Kidney epithelial cell (primary cell): ENCODE results near the gene THADA. TPM values are rescaled to one million over a fixed set of nuclear protein-coding genes. Genes with fewer than 3 reads are reported as not detected.

Experiments used
- DNase-seq: peaks from one replicate; pipeline ENCODE4 v3.0.0-alpha.2; 2010; ENCODE audit warnings: low read depth
- H3K27me3 ChIP-seq: 2 replicates; pipeline ENCODE4 v1.6.0; 2011; ENCODE audit warnings: low read length; ENCODE audit not compliant: control insufficient read depth, insufficient read depth
- H3K36me3 ChIP-seq: 2 replicates; pipeline ENCODE4 v1.5.1; 2011; ENCODE audit warnings: low read length; ENCODE audit not compliant: control insufficient read depth, insufficient read depth
- H3K4me3 ChIP-seq: 2 replicates; pipeline ENCODE4 v1.5.1; 2011; ENCODE audit warnings: low read depth, mild to moderate bottlenecking, control low read depth, low read length
- total RNA-seq: library from RNA; depleted of rRNA; stranded (reverse); fragments of >200 nt; gene quantifications from 2 replicates; pipeline ENCODE4 v1.2.3, GENCODE V29; 2015
- TF ChIP-seq, protein P1 (sequence below): IDR thresholded peaks from 2 replicates; pipeline ENCODE4 v1.5.1; 2011; ENCODE audit warnings: mild to moderate bottlenecking, moderate library complexity, low read length, control low read depth, inconsistent platforms; ENCODE audit not compliant: insufficient read depth, poor library complexity, severe bottlenecking

THADA gene
- total RNA-seq, 1 donor from 2014 or later = 21.5 TPM

DNA sequence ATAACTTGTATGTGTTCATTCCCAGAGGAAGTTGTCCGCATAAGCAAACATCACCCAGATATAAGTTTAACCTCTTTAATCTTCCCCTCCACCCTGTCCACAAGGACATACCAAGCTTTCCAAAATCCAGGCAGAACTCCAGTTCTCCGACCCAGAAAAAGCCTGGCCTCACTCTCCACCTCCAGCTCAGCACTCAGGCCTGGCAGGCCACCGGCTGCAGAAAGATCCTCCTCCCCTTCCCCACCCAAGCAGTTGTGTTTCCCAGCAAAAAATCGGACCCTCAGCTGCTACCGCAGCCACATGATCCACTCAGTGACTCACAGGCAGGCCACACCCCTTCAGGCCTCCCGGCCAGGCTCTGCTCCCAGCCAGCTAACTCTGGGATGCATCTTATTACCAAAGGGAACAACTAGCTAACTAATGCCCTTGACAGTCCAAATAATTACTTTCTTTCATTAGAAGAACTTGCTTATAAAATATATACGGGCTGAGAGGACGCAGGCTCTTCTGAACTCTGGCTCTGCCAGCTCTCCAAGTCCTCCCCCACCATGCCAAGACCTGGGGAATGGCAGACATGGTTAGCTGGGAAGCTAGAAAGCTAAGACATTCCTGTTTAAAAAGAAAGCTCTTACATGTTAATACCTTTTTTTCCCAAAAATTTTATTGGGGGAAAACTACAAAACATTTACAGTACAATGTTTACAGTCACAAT lies 373.9 kb downstream of the THADA start:
- peak overlapping the region; percentile 82 for H3K4me3 ChIP-seq
- peaks cover 3% of the 10 kb centered on the region for H3K36me3 ChIP-seq
- no peaks in the 10 kb centered on the region for H3K27me3 ChIP-seq
- TF ChIP-seq, protein P1, sequence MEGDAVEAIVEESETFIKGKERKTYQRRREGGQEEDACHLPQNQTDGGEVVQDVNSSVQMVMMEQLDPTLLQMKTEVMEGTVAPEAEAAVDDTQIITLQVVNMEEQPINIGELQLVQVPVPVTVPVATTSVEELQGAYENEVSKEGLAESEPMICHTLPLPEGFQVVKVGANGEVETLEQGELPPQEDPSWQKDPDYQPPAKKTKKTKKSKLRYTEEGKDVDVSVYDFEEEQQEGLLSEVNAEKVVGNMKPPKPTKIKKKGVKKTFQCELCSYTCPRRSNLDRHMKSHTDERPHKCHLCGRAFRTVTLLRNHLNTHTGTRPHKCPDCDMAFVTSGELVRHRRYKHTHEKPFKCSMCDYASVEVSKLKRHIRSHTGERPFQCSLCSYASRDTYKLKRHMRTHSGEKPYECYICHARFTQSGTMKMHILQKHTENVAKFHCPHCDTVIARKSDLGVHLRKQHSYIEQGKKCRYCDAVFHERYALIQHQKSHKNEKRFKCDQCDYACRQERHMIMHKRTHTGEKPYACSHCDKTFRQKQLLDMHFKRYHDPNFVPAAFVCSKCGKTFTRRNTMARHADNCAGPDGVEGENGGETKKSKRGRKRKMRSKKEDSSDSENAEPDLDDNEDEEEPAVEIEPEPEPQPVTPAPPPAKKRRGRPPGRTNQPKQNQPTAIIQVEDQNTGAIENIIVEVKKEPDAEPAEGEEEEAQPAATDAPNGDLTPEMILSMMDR = no peak
- DNase-seq = peak; percentile 78

DNA sequence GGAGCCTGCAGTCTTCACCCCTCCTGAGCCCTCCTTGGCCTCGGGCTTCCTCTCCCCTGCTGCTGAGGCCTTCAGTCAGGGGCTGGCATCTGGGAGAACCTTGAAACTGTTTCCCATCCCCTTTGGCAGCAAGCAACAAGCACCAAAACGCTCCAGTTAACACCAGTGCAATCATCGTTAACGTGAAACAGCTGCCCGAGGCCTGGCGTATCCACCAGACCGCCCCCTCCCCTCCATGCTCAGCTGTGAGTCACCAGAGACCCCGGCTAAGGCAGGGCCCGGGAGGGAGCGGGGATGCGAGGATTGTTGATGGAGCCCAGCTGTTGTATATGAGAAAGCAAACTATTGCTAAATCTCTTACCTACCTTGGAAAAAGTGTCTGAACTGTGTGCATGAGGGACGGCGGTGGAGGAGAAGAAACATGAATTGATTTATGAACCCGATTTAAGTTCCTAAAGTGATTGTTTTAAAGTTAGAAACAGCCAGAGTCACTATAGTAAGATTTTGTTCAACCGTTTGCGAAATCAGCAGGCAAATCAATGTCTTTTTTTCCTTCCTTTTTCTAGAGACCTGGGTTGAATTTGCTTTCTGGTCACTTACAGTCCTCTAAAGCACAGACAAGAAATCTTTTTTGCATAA lies 374.6 kb downstream of the THADA start:
- Histone ChIP-seq H3K4me3 (peak overlapping the region; percentile 82), H3K27me3 (no peaks in the 10 kb centered on the region), H3K36me3 (peaks cover 3% of the 10 kb centered on the region)
- TF ChIP-seq, protein P1 = no peak
- DNase-seq = no peak

DNA sequence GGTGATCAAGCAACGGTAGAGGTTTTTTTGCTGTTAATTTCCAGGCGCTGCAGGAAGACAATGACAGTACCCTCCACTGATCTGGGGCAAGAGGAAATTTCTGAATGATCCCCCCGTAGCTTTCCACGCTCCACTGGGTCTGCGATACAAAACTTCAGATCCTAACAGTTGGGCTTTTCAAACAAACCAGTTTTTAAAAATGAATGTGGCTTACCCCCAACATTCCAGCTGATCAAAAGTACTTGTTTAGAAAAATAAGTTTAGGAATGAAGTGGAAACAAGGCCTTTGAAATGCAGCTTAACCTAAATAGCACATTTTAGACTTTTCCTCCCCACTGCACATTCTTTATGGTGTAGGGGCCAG lies 375.1 kb downstream of the THADA start:
- TF ChIP-seq, protein P1 = no peak
- Histone ChIP-seq H3K27me3 (no peaks in the 10 kb centered on the region), H3K4me3 (no peak overlapping the region), H3K36me3 (peaks cover 3% of the 10 kb centered on the region)
- no peak for DNase-seq

DNA sequence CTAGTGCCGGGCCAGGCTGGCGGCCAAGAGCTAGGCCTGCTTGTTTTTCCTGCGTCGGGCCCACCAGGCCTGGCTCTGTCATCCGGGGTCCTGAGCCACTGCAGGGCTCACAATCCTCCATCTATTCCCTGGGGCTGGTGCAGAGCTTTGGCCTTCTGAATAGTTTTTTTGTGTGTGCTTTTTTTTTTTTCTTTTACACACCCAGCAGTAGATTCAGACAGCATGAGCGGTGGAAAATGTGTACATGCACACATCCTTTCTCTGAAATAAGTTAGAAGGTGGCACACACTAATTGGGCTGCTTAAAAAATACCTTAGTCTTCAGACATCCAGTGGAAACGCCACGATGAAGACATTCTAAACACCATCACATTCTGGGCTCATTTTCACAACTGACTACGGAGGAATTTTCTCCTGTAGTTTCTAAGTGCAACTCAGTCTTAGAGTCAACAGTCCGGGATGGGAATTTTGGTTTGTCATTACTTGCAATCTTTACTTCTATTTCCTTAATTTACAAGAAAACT lies 375.5 kb downstream of the THADA start:
- DNase-seq = no peak
- Histone ChIP-seq H3K36me3 (peaks cover 3% of the 10 kb centered on the region), H3K27me3 (no peaks in the 10 kb centered on the region), H3K4me3 (peak overlapping the region; percentile 39)
- TF ChIP-seq, protein P1 = no peak

DNA sequence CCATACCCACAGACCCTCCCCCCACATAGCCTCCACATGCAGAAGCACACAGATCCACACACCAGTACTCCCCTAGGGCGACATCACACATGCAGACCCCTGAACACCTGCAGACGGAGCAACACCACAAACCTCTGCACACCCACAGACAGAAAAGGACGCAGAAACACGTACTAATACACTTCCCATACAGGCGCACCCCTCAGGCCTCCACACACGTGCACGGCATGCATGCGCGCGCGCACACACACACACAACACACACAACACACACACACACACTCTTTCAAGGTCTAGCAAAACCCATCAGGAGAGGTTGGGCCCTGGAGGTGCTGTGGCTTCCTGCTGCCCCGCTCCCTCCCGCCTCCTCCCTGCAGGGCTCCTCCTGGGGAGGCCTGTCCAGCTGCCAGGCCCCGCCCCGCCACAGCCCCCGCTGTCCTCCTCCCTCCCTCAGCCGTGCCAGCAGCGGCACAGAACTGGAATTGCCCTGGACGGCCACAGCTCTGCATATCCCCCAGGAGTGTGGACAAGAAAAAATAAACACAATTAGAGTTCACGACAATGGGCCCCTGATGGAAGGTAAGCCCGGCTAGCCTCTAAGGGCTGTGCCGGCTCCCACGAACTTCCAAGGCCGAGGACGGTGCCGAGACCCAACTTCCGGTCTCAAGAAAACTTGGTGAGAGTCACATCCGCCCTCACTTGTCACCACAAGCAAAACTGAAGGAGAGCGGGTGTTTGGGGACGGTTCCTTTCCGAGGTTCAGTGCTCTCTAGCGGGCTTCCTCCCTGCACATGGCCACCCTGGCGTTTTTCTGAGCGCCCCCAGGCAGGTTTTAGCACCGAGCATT lies 376.2 kb downstream of the THADA start:
- Histone ChIP-seq H3K27me3 (no peaks in the 10 kb centered on the region), H3K4me3 (peak overlapping the region; percentile 39), H3K36me3 (peaks cover 1% of the 10 kb centered on the region)
- TF ChIP-seq, protein P1 = no peak
- DNase-seq = no peak
